GM12878 (cell line): Measurements from ENCODE around the gene CYB5R3. TPM values are rescaled to one million over a fixed set of nuclear protein-coding genes. Genes with fewer than 3 reads are reported as not detected.

Experiments
- ATAC-seq: fragments of 200-7000 bp; cut with Tn5 transposase; 3 replicates; pipeline ENCODE4 v1.9.1; 2020; ENCODE audit warnings: mild to moderate bottlenecking, moderate library complexity
- BruUV-seq: library from RNA; stranded (reverse); fragments of 400-500 nt; replicated peaks from 2 replicates; lab custom pipeline; 2021; lab: Mats Ljungman, UMichigan
- CTCF ChIA-PET: fragments of 300-600 bp; sonication (Branson Sonifier 250); formaldehyde crosslinking; extraction: SDS; loops from one replicate; lab custom pipeline; 2021; ENCODE audit warnings: inconsistent platforms; lab: Yijun Ruan, JAX
- POLR2A ChIA-PET: fragments of 350-600 bp; formaldehyde crosslinking; extraction: SDS; loops from one replicate; lab custom pipeline; 2021; ENCODE audit warnings: inconsistent platforms; lab: Charles Lee
- RAD21 ChIA-PET: fragments of 300-600 bp; sonication (Branson Sonifier 250); formaldehyde crosslinking; loops from one replicate; lab custom pipeline; 2023; ENCODE audit warnings: antibody characterized with exemption; ENCODE audit not compliant: unreplicated experiment; lab: Charles Lee
- SMC1A ChIA-PET: fragments of 300-600 bp; sonication (Branson Sonifier 250); formaldehyde crosslinking; loops from one replicate; lab custom pipeline; 2023; ENCODE audit not compliant: unreplicated experiment, uncharacterized antibody; lab: Charles Lee
- DNase-seq: peaks from one replicate; pipeline ENCODE4 v3.0.0-alpha.2; 2011; ENCODE audit warnings: low read depth, low spot score
- FAIRE-seq: peaks from 3 replicates; lab custom pipeline; 2011; peaks lifted over from hg19 to GRCh38; lab: Jason Lieb, UNC
- H2AFZ ChIP-seq: 2 replicates; pipeline ENCODE4 v1.6.0; 2011; ENCODE audit warnings: low read depth, low read length, control low read depth; ENCODE audit not compliant: control insufficient read depth
- H3K27ac ChIP-seq: 2 replicates; pipeline ENCODE4 v1.5.1; 2011; ENCODE audit warnings: control low read depth; ENCODE audit not compliant: control insufficient read depth, insufficient read depth
- H3K27me3 ChIP-seq, 2 experiments: replicated peaks in 1 of 2; 2 replicates each; pipeline versions ENCODE4 v1.6.0 to v1.6.1; 2011; ENCODE audit warnings: low read length in 1 of 2; ENCODE audit not compliant: control insufficient read depth in 2 of 2, insufficient read depth in 2 of 2
- H3K36me3 ChIP-seq, 2 experiments: 2 replicates each; pipeline ENCODE4 v1.5.1; 2011; ENCODE audit warnings: low read length in 1 of 2; ENCODE audit not compliant: control insufficient read depth in 2 of 2, insufficient read depth in 2 of 2
- H3K4me1 ChIP-seq: 2 replicates; pipeline ENCODE4 v1.6.1; 2011; ENCODE audit warnings: mild to moderate bottlenecking, low read length, moderate library complexity, mixed read lengths; ENCODE audit not compliant: control insufficient read depth, insufficient read depth
- H3K4me2 ChIP-seq: 2 replicates; pipeline ENCODE4 v1.6.0; 2011; ENCODE audit warnings: control low read depth; ENCODE audit not compliant: control insufficient read depth, insufficient read depth
- H3K4me3 ChIP-seq: fragments of 200-600 bp; sonication (generic); 2 replicates; pipeline ENCODE4 v1.5.1; 2016
- H3K79me2 ChIP-seq: 2 replicates; pipeline ENCODE4 v1.6.0; 2011; ENCODE audit warnings: low read length; ENCODE audit not compliant: control insufficient read depth, insufficient read depth
- H3K9ac ChIP-seq: 2 replicates; pipeline ENCODE4 v1.8.0; 2011; ENCODE audit warnings: low read length, control low read depth, mixed read lengths; ENCODE audit not compliant: control insufficient read depth, insufficient read depth
- H3K9me3 ChIP-seq: replicated peaks from 3 replicates; pipeline ENCODE4 v1.5.1; 2011; ENCODE audit warnings: mild to moderate bottlenecking, low read length; ENCODE audit not compliant: control insufficient read depth, insufficient read depth
- H4K20me1 ChIP-seq: 2 replicates; pipeline ENCODE4 v1.6.0; 2011; ENCODE audit not compliant: control insufficient read depth, insufficient read depth
- IKZF1 ChIP-seq: fragments of 450-650 bp; conservative IDR thresholded peaks from 2 replicates; pipeline ENCODE4 v1.6.1; 2017; ENCODE audit warnings: antibody characterized with exemption, mild to moderate bottlenecking
- NFYB ChIP-seq: IDR thresholded peaks from 2 replicates; pipeline ENCODE4 v1.6.1; 2011; ENCODE audit warnings: low read depth, mild to moderate bottlenecking, low read length, improper control_type of control experiment, moderate library complexity; ENCODE audit not compliant: insufficient read depth
- WGBS: methylation state at CpG from one replicate; pipeline ENCODE4 v1.1.6; 2016; ENCODE audit warnings: low lambda C conversion rate; ENCODE audit not compliant: insufficient replicate concordance, insufficient coverage; ENCODE audit errors: missing lambda C conversion rate; 5-methylcytosine and 5-hydroxymethylcytosine counted together
- in situ Hi-C: fragments of 300-500 bp; cut with MboI; formaldehyde crosslinking; loops from 9 replicates; pipeline ENCODE4 v1.14.3; 2018; ENCODE audit warnings: mixed read lengths
- intact Hi-C: fragments of 100-400 bp; cut with micrococcal nuclease; formaldehyde crosslinking; loops from one replicate; pipeline ENCODE4 v1.14.2; 2022; ENCODE audit not compliant: unreplicated experiment
- polyA plus RNA-seq, 11 experiments: library from polyadenylated mRNA; depleted of rRNA in 4 of 11; unstranded in 6 of 11; stranded (reverse) in 5 of 11; fragments of >200 nt; fragmentation: Nextera tagmentation in 4 of 11; fragmentation: Illumina TruSeq in 1 of 11; extraction: Ambion mirVana in 4 of 11; extraction: Trizol in 1 of 11; gene quantifications; 1 replicate in 1 of 11; 2 replicates in 10 of 11; pipeline versions ENCODE4 v1.2.1 to v1.2.3, GENCODE V29; 2011 to 2016; ENCODE audit warnings: inconsistent platforms in 2 of 11, missing spikeins in 2 of 11, low read depth in 1 of 11
- total RNA-seq, 4 experiments: library from RNA; depleted of rRNA in 3 of 4; stranded (reverse); fragments of >200 nt in 3 of 4; fragmentation: Illumina TruSeq in 1 of 4; extraction: Trizol in 1 of 4; gene quantifications; 2 replicates each; pipeline versions ENCODE4 v1.2.1 to v1.2.3, GENCODE V29; 2013 to 2021

Gene CYB5R3
- total and polyA plus RNA-seq, 10 of the 15 experiments (the other 5 are each of a cell fraction or from before 2014, with no cell fraction given) = 2.0 to 119 (median 67.8) TPM

GRCh38 chr22:42644422-42645340 lies 4.5 kb downstream of the CYB5R3 start:
- 88% methylated on average over 22 of the region's 22 CpGs for WGBS
- intact Hi-C loops = no loop called here

More at GRCh38 chr22:42644422-42645340, 4.5 kb downstream of the CYB5R3 start:
- Histone ChIP-seq H3K36me3 (no peaks in the 10 kb centered on the region), H3K9ac (peak overlapping the region; percentile 38; the same call in 1 of the 2 replicates)
- SMC1A ChIA-PET = interaction anchor here (0.8 to 2.6 kb wide), 6 partner anchors 10 to 120 kb away, joined by 3 to 18 read pairs (median 4); no protein-coding TSS in a partner anchor
- in situ Hi-C loops = no loop called here
- TF ChIP-seq NFYB (no peak), IKZF1 (peak; percentile 61)
- TF ChIP-seq, all 136 proteins: peak for 1
- peak overlapping the region; percentile 84 for H3K27ac ChIP-seq
- POLR2A ChIA-PET = interaction anchor here (0.6 to 1.0 kb wide), 3 partner anchors 11 to 679 kb away, joined by 3 to 8 read pairs (median 3); no protein-coding TSS in a partner anchor
- peak overlapping the region; percentile 71 for H3K4me2 ChIP-seq
- CTCF ChIA-PET = interaction anchor here (1.3 to 3.4 kb wide), 4 partner anchors 11 to 223 kb away, joined by 5 to 17 read pairs (median 10); no protein-coding TSS in a partner anchor
- H3K4me1 ChIP-seq = peaks cover 42% of the 10 kb centered on the region
- FAIRE-seq (peak; percentile 18), DNase-seq (no peak), ATAC-seq (no peak)
- no peak overlapping the region for H2AFZ ChIP-seq
- H3K27me3 ChIP-seq = no peaks in the 10 kb centered on the region
- peaks cover 66% of the 10 kb centered on the region for H3K79me2 ChIP-seq
- no peaks in the 10 kb centered on the region for H4K20me1 ChIP-seq
- RAD21 ChIA-PET = interaction anchor here (0.6 to 3.7 kb wide), 5 partner anchors 9 to 223 kb away, joined by 3 to 19 read pairs (median 4); partner anchors contain the start of gene POLDIP3
- TSS peak; percentile 17 for BruUV-seq
- H3K9me3 ChIP-seq = no peaks in the 10 kb centered on the region
- peak overlapping the region; percentile 100; the same call in 1 of the 2 replicates for H3K4me3 ChIP-seq
